NCI-H1694 (cell line): ENCODE data around the gene LPAR6.
"Not testable (repeated sequence)": the region's sequence is repeated elsewhere in the genome, so short reads cannot be mapped to it uniquely, and the experiment has no call there.

Experiments used
- DNase-seq: peaks from one replicate; lab custom pipeline; 2025; lab: John Stamatoyannopoulos, UW

The LPAR6 gene, protein sequence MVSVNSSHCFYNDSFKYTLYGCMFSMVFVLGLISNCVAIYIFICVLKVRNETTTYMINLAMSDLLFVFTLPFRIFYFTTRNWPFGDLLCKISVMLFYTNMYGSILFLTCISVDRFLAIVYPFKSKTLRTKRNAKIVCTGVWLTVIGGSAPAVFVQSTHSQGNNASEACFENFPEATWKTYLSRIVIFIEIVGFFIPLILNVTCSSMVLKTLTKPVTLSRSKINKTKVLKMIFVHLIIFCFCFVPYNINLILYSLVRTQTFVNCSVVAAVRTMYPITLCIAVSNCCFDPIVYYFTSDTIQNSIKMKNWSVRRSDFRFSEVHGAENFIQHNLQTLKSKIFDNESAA

DNA sequence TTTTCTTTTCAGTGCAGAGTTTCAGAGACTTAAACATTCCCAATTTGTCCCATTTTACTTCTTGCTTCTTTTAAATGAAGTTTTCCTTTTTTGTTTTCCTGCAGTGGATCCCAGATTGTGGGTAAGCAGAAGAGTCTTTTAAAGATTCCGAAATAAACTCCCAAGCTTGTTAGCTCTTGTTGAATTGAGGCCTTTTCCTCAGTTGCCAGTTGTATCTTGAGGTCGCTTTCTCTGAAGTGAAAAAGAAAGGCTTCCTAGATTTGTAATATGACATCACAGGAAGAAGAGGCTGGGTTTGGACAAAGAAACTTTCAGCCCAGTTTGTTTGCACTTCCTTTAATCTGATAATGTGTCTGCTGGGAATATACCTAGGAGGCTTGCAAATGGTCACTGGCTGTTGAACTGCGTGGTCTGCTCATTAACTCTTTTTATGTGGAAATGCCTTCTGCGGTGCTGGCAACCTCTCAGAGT lies at the start of gene LPAR6:
TSS of gene LPAR6 (minus strand) at position 233 of the 471 bp plus-strand sequence. CDS start 690 bp downstream, outside the sequence.
- DNase-seq, result no peak

DNA sequence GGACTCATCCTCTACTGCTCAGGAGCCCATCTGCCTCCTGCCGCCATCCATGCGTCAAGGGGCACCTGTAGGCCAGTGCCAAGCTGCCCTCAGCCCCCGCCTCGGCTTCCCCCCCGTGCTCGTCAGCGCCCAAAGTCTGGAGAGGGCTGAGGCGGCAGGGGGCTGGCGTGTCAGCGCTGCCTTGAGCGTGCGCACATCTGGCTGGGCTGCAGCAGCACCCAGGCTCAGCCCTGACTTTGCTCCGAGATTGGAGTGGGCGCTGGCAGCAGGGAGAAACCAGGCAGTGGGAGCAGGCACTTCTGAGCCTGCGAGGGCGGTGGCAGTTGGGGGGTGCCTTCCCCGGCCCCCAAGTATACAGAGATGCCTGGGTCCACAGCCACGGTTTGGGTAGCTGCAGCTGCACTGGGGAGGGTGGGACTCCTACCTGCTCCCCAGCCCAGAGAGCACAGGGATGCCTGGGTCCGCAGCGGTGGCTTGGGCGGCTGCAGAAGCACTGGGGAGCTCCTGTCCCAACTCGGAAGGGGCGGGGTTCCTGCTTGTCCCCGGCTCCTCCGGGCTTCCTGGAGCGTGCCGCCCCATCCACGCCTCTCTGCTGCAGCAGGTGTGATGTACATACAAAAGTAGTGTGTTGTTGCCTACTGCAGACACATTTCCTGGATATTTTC lies 44.8 kb upstream of the LPAR6 start:
- DNase-seq, result no peak

DNA sequence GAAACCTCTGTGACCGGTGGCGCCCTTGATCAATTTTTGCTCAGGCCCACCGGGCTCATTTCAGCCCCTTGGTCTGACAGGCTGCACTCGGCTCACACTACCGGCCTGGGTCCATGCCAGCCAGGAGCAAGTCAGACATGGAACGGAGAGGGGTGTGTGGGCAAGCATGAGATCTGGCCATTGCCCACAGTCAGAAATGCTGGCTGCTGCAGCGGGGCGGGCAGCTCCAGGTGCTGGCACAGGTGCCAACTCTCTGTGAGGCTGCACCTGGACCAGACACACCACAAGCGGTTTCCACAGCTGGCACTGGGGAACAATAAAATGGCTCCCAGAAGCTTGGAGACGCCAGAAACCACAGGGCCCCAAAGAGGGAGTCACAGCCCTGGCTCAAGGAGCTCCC lies 43.6 kb upstream of the LPAR6 start:
- no peak for DNase-seq

DNA sequence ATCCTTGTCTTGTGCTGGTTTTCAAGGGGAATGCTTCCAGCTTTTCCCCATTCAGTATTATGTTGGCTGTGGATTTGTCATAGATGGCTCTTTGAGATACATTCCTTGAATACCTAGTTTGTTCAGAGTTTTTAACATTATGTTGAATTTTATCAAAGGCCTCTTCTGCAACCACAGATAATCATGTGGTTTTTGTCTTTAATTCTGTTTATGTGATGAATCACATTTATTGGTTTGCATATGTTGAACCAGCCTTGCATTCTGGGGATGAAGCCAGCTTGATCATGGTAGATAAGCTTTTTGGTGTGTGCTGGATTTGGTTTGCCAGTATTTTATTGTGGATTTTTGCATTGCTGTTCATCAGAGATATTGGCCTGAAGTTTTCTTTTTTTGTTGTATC lies 38.3 kb upstream of the LPAR6 start:
- DNase-seq, result not testable (repeated sequence)

DNA sequence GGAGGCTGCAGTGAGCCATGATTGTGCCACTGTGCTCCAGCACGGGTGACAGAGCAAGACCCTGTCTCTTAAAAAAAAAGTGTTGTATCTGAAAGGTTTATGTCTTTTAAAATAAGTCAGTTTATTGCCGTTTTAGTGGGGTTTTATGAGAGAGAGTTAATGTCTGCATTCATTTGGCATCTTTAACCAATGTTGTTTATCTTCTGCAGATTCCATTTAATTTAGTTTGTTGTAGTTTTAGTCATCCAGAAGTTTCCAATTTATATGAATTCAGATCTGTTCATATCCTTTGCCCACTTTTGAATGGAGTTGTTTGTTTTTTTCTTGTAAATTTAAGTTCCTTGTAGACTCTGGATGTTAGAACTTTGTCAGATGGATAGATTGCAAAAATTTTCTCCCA lies 36.7 kb upstream of the LPAR6 start:
- no peak for DNase-seq

DNA sequence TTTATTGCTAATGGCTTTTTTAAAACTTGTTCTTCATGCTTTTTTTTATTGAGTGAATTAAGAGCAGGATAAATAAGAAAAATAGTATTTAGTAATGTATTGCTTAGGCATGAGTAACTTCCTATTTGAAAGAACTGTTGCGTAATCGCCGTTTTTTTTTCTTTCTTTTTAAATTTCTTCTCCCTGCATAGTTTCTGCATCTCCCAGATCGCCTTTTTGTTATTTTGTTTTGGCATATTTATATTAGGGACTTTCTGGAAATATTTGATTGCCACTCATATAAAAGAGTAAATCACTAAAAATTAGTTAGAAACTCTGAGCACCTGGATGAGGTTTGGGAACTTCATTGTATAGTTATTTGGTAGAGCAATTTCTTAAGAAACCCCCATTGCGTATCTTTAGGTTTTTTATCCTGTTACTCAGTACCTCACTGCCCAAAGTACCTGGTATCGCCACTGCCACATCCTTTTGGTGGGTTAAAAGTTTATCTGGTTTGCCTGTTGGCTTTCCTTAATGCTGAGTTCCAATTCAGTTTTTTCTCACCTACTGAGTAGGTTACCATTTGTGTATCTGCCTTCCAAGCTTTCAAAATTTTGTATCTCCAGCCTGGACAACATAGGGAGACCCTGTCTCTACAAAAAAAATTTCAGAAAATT lies 36.2 kb upstream of the LPAR6 start:
- DNase-seq, result no peak

DNA sequence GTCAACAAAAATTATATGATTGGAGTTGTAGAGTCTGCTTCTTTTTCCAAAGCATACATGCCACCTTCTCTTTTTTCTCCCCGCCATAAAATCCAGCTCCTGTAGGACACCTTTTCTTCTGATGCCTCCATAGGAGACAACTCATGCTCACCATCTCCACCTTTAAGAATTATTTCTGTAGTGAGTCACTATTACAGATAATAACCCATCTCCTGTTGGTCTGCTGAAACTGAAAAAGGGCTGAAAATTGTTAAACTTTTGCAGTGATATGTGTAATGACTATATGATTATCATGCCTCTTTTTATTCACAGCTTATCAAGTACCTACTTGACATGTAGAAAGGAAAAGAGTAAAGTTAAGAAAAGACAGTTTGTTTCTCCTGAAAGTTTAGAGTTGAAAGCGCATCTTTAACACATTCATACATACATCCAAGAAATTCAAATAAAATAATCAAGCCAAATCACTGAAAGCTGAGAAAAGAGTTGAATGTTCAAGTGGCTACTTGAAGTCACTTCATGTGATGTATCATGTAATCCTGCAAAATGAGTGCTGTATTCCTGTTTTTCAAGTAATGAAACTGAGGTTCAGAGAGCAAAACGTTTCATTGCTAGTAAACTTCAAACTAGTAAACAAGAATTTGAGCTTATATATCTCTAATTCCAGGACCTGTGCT lies 35.5 kb upstream of the LPAR6 start:
- DNase-seq, result no peak

DNA sequence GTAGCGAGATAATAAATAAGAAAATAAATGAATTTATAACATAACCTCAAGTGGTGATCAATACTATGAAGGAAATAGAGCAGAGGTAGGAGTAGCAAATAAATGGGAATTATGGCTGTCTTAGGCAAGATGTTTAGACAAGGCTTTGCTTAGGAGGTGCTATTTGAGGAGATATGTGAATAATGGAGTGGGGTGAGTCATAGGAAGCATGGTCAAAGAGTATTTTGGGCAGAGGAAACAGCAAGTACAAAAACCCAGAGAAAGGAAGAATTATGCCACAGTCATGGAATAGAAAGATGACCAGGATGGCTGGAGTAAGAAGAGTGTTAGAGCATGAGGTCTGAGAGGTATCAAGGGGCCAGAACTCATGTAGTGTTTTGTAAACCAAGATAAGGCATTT lies 33.6 kb upstream of the LPAR6 start:
- DNase-seq, result no peak

DNA sequence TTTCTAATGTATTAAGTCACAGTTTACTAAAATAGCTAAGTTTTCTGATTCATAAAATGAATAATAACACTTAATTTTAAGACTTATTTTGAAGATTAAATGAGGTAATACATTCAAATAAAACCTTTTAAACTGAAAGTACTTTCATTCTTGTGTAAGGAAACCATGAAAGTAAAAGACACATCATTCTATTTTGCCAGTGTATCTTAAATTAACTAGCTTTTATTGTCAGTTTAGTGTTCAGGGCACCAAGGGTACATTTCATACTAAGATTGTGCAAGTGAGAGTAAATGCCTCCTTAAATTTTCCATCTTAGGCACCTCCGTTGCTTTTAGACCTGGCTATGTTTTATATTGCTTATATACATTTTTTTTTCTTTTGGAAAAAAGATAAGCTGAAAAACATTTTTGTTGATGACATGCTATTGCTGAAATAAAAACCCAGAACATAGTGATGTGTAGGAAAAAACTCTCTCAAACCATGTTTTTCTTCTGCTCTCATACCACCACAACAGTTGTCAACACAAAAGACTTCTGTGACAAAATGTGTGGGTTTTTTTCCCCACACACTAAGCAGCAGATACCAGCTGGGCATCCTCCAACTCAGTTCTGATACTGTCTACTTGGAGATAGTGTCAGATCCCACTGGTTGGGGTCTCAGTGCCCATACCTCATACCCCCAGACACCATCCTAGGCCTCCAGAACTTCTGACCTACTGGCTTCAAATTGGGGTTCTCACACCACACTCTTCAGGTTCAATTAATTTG lies 30.7 kb upstream of the LPAR6 start:
- DNase-seq, result no peak

DNA sequence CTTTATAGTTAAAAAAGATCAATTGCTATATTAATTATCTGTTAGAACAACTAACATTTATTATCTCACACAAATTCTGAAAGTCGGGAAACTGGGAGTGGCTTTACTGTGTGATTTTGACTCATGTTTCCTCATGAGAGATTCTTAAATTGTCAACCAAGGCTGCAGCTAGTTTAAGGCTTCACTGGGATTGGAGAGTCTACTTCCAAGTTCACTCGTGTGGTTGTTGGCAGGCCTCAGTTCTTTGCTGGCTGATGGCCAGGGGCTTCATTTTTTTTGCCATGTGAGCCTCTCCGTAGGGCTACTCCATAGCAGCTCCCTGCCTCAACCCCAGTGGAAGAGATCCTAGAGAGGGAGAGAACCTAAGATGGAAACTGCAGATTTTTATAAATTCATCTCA lies 24.5 kb upstream of the LPAR6 start:
- no peak for DNase-seq

DNA sequence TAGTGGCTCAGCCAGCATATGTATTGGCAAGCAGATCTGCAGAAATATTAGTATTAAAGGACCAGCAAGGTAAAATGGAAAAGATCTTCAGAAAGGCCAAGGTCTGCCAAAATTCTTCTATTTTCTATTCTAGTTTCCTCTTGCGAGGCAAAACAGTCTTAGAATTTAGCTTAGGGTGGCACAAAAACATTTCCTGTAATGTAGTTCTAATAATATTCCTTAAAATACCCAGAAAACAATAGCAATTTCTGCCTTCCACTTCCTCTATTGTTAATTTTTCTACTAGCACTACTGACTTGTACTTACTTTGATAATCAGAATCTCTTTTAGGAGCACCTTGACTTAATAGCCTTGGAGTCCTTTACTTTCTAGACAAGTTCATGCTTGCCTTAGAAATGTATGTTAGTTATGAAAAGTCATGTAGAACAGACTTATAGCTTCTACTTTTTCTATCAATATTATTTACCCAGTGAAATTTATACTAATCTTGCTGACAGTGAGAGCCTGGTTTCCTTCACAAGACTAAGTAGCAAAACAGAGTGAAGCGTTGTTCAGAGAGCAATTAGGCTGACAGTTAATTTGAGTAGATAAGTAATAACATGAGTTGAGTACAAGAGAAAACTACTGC lies 23.9 kb upstream of the LPAR6 start:
- no peak for DNase-seq

DNA sequence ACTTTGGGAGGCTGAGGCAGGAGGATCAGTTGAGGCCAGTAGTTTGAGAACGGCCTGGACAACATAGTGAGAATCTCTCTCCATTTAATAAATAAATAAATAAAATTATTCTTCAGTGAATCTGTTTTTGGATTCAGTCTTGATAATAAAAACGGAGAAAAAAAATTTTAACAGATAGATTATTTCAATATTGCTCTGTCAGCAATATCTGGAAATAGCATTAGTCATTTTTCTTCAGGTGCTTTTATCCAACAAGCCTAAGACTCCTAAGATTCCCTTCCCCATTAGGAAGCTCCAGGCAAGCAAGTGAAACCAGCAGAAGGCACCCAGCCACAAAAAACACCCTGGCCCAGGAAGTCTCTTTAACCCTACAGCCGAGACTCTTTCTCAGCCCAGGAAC lies 21.3 kb upstream of the LPAR6 start:
- no peak for DNase-seq

DNA sequence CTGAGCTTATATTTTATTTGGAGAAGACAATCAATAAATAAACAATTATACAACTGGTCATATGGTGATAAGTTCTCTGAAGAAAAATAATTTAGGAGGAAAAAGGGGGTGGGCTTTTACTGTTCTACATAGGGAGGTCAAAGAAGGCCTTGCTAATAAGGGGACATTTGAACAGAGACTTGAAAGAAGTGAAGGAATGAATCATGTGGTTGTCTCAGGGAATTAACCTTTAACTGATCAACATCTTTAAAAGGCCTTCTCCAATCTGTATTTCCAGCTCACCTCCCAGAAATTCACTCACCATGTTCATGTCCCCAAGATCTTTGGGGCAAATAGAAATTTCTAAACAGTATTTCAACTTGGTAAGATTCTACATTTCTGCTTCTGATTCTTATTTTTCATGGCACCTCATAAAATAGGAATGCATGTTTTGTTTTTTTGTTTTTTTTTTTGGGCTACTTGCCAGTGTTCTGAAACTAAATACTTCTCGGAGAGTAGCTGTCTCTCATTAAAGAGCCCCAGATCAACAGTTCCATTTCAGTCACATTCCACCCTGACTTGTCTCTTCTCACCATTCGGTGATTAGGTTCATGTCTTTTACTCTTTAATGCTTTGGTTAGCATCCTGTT lies 19.2 kb upstream of the LPAR6 start:
- DNase-seq, result no peak

DNA sequence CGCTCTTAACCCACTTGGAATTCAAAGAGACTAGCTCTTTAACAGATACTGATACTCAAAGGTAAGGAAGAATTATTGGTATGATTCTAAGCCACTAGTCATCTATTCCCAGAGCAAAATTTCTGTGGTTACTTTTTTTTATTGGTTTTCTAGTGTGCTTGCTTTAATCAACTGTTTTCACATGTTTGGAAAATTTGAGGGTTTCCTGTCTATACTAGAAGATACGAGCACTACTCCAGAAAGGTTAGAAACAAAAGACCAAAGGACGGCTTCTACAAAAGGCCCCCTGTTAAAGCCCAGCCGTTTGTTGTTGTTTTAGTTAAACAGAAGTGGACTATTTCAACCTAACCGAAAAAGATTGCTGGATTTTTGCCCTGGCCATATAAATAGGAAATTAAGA lies 18.5 kb upstream of the LPAR6 start:
- DNase-seq, result no peak

DNA sequence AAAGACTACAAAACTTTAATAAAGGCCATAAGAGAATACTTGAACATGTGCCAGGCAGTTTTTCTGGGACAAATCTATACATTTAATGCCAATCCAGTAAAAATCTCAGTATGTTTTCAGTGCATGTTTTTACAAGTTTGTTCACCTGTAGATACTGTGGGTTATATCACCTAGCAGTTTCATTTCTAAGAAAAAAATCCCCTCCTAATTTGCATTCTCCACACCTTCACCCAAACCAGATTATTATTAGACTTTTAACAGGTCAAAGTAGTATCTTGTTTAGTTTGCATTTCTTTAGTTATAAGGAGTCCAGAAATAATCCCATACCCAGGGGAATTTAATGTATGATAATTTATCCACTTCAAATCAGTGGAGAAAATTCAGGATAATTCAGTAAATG lies 17.0 kb upstream of the LPAR6 start:
- no peak for DNase-seq

DNA sequence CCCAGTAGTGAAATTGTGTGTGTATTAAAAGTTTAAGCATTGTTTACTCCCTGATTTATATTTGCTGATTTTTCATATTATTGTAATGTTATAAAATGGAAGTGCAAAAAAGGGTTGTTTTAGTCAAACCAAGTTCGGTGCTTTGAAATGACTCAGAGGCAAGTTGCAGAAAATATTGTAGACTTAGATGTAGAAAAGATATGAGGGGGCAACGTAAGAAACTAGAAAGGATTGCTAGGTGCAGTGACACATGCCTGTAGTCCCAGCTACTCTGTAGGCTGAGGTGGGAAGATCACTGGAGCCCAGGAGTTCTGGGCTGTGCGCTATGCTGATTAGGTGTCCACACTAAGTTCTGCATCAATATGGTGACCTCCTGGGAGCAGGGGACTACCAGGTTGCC lies 16.1 kb upstream of the LPAR6 start:
- DNase-seq, result no peak

DNA sequence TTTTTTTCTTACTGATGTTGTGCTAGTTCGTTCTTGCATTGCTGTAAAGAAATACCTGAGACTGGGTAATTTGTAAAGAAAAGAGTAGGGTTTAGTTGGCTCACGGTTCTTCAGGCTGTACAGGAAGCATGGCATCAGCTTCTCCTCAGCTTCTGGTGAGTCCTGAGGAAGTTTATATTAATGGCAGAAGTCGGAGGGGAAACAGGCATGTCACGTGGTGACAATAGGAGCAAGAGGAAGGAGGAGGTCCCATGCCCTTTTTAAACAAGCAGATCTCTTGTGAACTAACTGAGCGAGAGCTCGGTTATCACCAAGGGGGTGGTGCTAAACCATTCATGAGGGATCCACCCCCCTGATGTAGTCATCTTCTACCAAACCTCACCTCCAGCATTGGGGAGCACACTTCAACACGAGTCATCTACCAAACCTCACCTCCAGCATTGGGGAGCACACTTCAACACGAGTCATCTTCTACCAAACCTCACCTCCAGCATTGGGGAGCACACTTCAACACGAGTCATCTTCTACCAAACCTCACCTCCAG lies 13.9 kb upstream of the LPAR6 start:
- DNase-seq, result not testable (repeated sequence)

DNA sequence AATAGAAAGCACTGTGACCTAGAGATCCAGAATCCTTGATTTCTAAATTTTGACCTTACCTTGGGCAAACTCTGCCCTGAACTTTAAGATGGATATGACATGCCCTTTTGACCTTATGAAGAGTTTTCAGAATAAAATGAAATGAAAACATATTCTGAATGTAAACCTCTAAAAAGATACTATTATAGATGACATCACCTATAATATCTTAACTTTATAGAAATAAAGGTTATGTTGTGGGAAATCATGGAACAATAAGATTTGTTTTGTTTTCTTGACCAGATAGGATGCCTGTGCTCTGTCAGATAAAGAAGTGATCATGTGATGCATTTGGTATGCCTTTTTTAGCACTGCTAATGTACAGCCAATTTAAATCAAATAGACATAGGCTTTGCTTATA lies 13.1 kb upstream of the LPAR6 start:
- no peak for DNase-seq

DNA sequence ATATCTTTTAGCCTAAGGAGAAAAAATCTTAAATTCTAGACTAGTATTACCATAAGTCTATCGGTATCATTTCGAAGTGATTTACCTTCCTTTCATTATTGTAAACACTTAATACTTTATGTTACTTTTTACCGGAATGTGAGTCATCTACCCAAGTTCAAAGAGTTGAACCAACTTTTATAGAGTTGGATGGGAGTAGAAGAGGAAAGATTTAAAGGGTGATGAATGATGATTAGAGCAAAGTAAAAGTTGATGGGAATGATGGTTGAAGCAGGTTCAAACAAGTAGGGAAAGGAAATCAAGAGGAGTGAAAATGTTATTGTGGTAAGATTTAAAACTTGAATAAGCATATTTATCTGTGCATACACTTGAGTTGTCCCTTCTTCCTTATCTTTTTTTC lies 11.3 kb upstream of the LPAR6 start:
- no peak for DNase-seq

DNA sequence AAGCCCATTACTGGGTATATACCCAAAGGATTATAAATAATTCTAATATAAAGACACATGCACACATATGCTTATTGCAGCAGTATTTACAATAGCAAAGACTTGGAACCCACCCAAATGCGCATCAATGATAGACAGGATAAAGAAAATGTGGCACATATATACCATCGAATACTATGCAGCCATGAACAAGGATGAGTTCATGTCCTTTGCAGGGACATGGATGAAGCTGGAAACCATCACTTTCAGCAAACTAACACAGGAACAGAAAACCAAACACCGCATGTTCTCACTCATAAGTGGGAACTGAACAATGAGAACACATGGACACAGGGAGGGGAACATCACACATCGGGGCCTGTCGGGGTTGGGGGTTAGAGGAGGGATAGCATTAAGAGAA lies 9.1 kb upstream of the LPAR6 start:
- DNase-seq, result not testable (repeated sequence)

DNA sequence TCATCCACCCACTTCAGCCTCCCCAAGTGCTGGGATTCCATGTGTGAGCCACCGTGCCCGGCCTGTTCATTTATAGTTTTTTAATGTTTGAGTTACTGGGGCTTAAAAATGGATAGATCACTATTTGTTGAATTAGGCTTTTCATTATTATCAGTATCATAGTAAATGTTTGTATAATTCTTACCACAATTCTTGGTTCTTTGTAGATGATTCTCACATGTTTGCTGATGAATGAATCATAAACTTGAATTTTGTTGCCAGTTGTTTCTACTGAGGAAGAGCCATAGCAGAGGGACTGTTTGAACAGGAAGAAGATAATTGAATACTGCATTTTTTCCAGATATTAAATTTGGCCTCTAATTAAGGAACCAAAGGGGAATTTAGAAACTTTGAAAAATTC lies 2.6 kb upstream of the LPAR6 start:
- DNase-seq, result no peak
